Measurements from ENCODE around the gene ATP8A2.
"Not testable (repeated sequence)": the region's sequence is repeated elsewhere in the genome, so short reads cannot be mapped to it uniquely, and the experiment has no call there.

ATP8A2 gene

DNA sequence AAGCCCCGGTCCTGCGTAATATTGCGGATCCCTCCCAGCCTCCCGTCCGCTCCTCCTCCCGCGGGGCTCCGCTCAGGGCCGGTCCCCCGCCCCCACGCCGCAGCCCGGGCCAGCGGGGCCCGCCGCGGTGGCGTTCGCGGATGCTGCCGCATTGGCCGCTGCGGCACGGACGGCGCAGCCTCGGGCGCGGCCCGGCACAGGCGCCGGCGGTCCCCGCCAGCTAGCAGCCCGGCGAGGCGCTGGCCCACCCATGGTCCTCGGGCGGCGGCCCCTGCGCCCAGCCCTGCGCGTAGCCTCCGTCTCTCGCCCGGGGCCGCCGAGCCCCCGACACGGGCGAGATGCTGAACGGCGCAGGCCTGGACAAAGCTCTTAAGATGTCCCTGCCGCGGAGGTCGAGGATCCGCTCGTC is at the start of gene ATP8A2:
ATP8A2 (plus strand) TSS at position 100 of the 409 bp plus-strand sequence; CDS start at position 339, 239 bp downstream.
- Histone ChIP-seq H3K27ac (no peak within 1 kb of the TSS), H3K4me3 (peak within 1 kb of the TSS in 6 of 7 experiments; percentile 11 to 37 (median 24))

DNA sequence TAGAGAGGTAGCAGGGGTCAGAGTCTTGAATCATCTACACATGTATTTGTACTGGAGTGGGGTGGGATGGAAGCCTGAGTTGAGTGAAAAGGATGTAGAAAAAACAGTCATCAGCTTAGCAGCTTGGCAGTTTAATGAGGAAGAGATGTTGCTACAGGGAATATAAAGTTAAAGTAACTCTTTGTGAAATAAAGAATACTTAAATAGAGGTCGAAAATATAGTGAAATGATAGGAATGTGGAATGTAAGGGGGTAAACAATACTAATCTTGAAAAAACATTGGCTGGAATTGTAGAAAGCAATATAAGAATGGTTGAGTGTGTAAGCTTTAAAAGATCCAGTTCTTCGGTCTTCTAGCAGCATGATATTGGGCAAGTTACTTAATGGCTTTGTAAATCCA is 47.7 kb upstream of the ATP8A2 start:
- H3K27ac ChIP-seq = no peak overlapping the region
- H3K4me3 ChIP-seq = no peak overlapping the region

DNA sequence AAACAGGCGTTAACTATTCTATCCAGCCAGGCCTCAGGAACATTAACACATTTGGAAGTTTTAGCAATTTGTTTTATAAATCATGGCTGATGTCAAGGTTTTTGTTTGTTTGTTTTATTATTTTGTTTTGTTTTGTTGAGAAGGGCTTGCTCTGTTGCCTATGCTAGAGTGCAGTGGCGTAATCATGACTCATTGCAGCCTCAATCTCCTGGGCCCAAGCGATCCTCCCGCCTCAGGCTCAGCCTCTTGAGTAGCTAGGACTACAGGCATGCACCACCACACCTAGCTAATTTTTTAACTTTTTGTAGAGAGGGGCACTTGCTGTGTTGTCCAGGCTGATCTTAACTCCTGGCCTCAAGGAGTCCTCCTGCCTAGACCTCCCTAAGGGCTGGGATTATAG is 42.1 kb upstream of the ATP8A2 start:
- no peak overlapping the region for H3K27ac ChIP-seq
- H3K4me3 ChIP-seq = no peak overlapping the region

DNA sequence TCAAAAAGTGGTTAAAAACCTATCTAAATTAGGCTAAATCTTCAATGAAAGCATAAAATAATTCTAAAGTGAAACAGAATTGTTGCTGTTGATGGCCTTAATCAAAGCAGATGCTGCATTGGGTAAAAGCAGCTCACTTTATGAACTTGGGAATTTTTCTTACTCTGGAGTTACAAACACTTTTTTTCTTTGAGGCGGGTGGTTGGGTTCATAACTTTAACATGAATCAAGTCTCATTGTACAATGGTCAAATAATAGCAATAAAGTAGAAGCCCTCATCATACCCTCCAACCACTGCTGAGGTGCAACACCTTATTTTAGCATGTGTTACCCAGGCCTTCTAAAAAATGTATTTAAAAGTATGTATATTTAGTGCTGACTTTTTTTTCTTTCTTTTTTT is 41.2 kb upstream of the ATP8A2 start:
- Histone ChIP-seq H3K27ac (no peak overlapping the region), H3K4me3 (no peak overlapping the region)

DNA sequence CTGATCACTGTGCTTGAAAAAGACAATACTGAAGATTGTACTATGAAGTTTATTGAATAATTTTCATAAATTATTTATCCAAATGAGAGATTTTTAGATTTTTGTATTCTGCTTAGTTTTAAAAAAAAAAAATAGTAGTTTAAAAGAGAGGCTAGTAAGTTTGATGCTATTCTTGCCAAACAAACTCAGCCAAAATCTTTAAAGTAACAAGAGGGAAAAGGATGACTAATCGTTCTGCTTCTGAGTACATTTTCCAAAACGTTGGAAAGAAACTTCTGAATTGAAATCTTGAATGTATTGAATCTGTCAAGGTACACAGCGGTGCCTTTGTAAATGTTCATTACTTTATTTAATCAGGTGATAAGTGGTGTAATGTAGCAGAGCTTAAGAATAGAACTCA is 35.9 kb upstream of the ATP8A2 start:
- Histone ChIP-seq H3K4me3 (no peak overlapping the region), H3K27ac (no peak overlapping the region)

DNA sequence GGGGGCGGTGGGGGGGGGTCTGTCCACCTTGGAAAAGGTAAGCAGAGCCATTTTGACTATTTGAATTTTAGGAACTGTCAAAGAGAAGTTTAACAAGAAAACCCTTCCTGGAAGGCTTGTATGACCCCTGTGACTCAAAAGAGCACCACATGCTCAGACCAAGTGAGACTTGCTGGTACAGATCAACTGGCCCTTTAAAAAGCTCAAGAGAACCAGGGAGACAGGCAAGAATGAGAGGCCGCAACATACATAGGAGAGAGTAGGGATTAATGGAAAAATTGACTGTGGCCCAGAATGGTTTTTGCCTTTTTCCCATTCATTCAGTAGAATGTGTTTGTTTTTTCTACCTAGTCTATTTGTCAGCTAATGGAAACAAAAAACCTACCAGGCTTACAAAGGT is 26.2 kb upstream of the ATP8A2 start:
- H3K4me3 ChIP-seq = no peak overlapping the region
- no peak overlapping the region for H3K27ac ChIP-seq

DNA sequence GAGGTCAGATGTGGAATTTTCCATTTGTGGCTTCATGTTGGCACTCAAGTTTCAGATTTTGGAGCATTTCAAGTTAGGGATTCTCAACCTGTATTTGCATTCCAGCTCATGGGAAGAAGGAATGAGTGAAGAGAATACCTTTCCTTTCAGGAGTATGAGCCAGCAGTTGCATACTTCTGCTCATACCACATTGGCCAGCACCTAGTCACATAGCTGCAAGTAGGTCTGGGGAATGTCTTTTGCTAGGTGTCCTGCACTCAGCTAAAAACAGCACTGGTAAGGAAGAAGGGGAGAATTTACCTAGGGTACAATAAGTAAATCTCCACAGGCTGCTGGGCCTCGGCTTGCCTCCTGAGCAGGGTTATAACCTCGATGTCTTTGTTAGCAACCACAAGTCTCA is 24.6 kb upstream of the ATP8A2 start:
- Histone ChIP-seq H3K27ac (no peak overlapping the region), H3K4me3 (no peak overlapping the region)

GRCh38 chr13:25351404-25351803 is 20.4 kb upstream of the ATP8A2 start:
- no peak overlapping the region for H3K27ac ChIP-seq
- H3K4me3 ChIP-seq = no peak overlapping the region

GRCh38 chr13:25352230-25352629 is 19.5 kb upstream of the ATP8A2 start:
- Histone ChIP-seq H3K4me3 (no peak overlapping the region), H3K27ac (no peak overlapping the region)

DNA sequence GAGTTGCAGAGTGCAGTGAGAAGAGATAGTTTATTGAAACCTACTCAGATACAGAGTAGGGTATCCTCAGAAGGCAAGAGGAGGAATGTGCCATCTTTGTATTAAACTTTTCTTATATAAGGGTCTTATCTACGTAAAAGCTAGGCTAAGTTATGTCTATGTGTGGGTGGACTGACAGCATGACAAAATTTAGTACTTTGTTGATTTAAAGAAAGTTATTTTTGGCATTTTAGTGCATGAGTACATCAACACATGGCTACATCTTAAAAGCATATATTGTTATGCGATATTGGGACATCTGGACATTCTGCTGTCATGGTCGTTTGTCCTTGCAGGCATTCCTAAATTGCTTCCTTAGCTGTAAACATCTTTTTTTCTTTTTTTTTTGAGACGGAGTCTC is 19.0 kb upstream of the ATP8A2 start:
- no peak overlapping the region for H3K4me3 ChIP-seq
- no peak overlapping the region for H3K27ac ChIP-seq

DNA sequence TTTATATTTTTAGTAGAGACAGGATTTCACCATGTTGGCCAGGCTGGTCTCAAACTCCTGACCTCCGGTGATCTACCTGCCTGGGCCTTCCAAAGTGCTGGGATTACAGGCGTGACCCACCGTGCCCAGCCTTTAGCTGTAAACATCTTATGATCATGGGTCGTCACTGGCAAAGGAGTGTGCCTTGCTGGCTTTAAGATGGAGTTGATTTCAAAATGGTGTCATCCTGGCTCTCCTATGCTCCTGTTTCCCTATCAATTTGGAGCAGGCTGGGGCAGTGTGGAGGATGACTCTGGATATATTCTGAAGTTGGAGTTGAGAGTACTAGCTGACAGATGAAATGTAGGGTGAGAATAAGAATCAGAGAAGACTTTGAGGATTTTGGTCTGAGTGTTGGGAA is 18.4 kb upstream of the ATP8A2 start:
- H3K4me3 ChIP-seq = no peak overlapping the region
- no peak overlapping the region for H3K27ac ChIP-seq

DNA sequence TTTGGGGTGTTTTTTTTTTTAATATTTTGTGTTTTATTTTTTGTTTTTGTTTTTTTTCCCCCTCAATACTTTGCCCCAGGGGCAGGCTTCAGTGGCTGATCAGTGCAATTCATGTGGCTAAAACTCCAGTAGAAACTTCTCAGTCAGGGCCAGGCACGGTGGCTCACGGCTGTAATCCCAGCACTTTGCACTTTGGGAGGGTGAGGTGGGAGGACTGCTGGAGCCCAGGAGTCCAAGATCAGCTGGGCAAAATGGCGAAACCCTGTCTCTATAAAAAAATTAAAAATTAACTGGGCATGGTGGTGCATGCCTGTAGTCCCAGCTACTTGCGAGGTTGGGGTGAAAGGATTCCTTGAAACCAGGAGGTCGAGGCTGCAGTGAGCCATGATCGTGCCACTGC is 17.4 kb upstream of the ATP8A2 start:
- no peak overlapping the region for H3K27ac ChIP-seq

GRCh38 chr13:25360443-25360842 is 11.3 kb upstream of the ATP8A2 start:
- not testable (repeated sequence) for H3K27ac ChIP-seq, H3K4me3 ChIP-seq

More for the DNA sequence above, 17.4 kb upstream of the ATP8A2 start:
- no peak overlapping the region for H3K4me3 ChIP-seq

DNA sequence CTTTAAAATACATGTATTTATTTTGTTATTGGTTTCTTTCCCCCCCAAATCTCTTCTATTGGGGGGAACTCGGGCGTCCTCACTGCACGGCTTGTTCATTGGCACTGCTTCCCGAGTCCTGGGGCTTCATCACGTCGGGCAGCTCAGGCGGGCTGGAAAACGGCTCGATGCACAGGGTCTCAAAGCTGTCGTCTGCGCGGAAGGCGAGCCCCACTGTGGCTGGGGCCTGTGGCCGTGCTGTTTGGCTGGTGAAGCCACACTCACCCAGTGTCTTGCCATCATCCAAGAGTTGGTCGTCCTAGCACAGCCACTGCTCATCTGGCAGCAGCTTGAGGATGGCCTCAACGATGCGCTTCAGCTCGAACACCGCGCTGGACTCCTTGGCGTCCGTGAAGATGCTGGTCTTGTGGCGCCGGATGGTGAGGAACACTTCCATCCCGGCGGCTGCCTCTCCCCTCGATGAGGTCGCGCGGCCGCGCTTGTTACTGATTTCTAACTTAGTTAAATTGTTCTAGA is 6.0 kb upstream of the ATP8A2 start:
- Histone ChIP-seq H3K4me3 (no peak overlapping the region), H3K27ac (no peak overlapping the region)

DNA sequence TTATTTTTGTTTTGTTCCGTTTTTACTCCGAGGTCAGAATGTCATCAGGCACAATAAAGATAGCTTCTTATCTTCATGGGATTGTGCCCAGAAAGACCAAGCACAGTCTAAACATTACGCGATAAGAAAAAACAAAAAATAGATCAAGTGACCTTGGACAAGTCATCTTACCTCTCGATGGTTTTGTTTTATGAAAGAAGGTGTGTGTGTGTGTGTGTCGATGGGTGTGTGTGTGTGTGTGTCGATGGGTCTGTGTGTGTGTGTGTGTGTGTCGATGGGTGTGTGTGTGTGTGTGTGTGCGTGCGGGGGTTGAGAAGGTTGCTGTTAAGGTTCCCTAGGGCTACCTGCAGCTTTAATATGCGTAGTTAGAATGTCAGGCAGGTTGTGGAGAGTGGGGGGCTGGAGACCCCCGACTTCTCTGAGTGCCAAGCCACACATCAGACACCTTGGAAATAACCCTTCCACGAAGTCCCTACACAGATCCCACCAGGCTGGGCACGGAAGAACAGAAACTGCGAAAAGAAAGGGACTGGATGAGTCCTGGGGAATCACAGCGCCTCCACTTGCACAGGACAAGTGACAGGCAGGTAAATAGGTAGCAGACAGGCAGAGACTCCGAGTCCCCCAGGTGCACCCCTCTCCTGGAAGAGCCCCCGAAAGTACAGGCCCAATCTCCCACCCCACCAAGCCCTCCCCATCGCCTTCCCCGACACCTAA is 458 bp upstream of the ATP8A2 start:
- H3K27ac ChIP-seq = no peak overlapping the region
- H3K4me3 ChIP-seq = peak overlapping the region in 1 of 7 experiments; percentile 37

GRCh38 chr13:25372284-25373081 is 709 bp downstream of the ATP8A2 start:
- Histone ChIP-seq H3K4me3 (peak overlapping the region in 6 of 7 experiments; percentile 11 to 37 (median 24)), H3K27ac (no peak overlapping the region)

GRCh38 chr13:25375727-25376358 is 4.1 kb downstream of the ATP8A2 start:
- Histone ChIP-seq H3K27ac (no peak overlapping the region), H3K4me3 (no peak overlapping the region)

DNA sequence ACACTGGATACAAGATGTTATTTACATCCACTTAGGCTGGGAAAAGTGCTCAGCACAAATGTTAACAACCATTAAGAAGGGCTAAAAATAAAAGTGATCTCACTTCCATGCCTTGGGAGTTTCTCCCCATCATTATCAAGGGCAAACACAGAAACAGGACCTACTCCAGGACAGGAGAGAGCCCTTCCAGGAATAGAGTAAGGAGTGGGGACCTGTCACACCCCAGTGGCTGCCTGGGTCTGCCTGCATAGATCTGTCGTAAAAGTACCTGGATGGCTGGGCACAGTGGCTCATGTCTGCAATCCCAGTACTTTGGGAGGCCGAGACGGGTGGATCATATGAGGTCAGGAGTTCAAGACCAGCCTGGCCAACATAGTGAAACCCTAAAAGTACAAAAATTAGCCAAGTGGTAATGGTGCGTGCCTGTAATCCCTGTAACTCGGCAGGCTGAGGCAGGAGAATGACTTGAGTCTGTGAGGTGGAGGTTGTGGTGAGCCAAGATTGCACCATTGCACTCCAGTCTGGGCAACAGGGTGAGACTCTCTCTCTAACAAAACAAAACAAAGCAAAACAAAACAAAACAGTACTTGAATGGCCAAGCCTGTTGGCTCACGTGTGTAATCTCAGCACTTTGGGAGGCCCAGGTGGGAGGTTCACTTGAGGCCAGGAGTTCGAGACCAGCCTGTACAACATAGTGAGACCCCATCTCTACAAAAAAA is 5.6 kb downstream of the ATP8A2 start:
- no peak overlapping the region for H3K4me3 ChIP-seq
- no peak overlapping the region for H3K27ac ChIP-seq

DNA sequence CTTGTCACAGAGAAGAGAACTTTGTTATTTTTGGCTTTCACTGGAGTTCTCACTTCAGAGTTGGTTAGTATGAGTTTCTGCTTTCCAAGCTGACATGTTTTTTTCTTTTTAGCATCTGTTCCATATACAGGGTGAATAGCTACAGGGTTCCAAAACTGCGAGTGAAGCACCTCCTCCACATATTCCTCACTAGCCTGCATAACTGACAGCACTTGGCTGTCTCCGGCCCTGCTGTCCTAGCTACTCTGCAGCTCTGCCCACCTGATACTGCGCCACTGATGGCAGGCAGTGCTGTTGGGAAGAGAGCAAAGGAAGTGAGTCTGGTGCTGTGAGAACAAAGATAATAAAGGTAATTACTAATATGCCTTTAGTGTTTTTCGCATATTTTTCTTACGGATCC is 6.8 kb downstream of the ATP8A2 start:
- no peak overlapping the region for H3K4me3 ChIP-seq
- H3K27ac ChIP-seq = no peak overlapping the region

DNA sequence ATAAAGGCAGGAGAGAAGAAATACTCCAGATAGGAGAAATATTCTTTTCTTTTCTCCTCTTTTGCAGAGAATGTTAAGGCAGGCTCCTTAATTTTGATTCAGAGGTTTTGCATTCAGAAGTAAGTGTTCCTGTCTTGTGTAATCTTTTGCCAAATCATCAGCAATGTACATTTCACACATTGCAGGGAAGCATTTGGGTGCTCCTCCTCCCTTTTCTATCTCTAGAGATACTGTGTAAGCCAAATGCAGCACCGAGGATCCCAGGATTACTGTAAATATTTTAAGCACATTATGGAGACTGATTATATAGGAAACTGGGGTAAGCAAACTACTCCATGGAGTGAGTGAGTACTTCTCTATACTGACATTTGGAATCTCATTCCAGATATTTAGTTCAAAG is 7.2 kb downstream of the ATP8A2 start:
- H3K27ac ChIP-seq = no peak overlapping the region
- H3K4me3 ChIP-seq = no peak overlapping the region
